Measurements from ENCODE around the gene TSNAXIP1.
"Not testable (repeated sequence)": the region's sequence is repeated elsewhere in the genome, so short reads cannot be mapped to it uniquely, and the experiment has no call there.

TSNAXIP1 gene

GRCh38 chr16:67828651-67829050 is 22.0 kb downstream of the TSNAXIP1 start:
- no peak for DNase-seq

GRCh38 chr16:67833030-67833414 is 26.3 kb downstream of the TSNAXIP1 start:
- in situ Hi-C loops (cut with MboI; ENCODE audit: low pct_unique_long_range_greater_than_20kb, low sequenced_read_pairs): no loop called here
- DNase-seq: no peak

More at GRCh38 chr16:67828651-67829050, 22.0 kb downstream of the TSNAXIP1 start:
- in situ Hi-C loops (cut with MboI; ENCODE audit: low pct_unique_long_range_greater_than_20kb, low sequenced_read_pairs): no loop called here

GRCh38 chr16:67833415-67834241 is 26.9 kb downstream of the TSNAXIP1 start:
- in situ Hi-C loops (cut with MboI; ENCODE audit: low pct_unique_long_range_greater_than_20kb, low sequenced_read_pairs): no loop called here
- peak; percentile 92 for DNase-seq

GRCh38 chr16:67834242-67834614 is 27.5 kb downstream of the TSNAXIP1 start:
- DNase-seq: no peak
- in situ Hi-C loops (cut with MboI; ENCODE audit: low pct_unique_long_range_greater_than_20kb, low sequenced_read_pairs): no loop called here

- in situ Hi-C loops (cut with MboI; ENCODE audit: low pct_unique_long_range_greater_than_20kb, low sequenced_read_pairs); DNase-seq: not testable (repeated sequence)
These were observed 30.5 kb downstream of the TSNAXIP1 start for GRCh38 chr16:67837190-67837589.

- DNase-seq: no peak
- in situ Hi-C loops (cut with MboI; ENCODE audit: low pct_unique_long_range_greater_than_20kb, low sequenced_read_pairs): no loop called here
These were observed 31.1 kb downstream of the TSNAXIP1 start for GRCh38 chr16:67837811-67838210.

GRCh38 chr16:67841198-67841815 is 34.6 kb downstream of the TSNAXIP1 start:
- in situ Hi-C loops (cut with MboI; ENCODE audit: low pct_unique_long_range_greater_than_20kb, low sequenced_read_pairs): no loop called here
- DNase-seq: no peak

GRCh38 chr16:67841816-67842508 is 35.3 kb downstream of the TSNAXIP1 start, which contains the start of gene THAP11:
Gene THAP11, plus strand, starts transcription at chr16:67842320. Its CDS starts 235 bp downstream, at chr16:67842555.
- in situ Hi-C loops (cut with MboI; ENCODE audit: low pct_unique_long_range_greater_than_20kb, low sequenced_read_pairs): no loop called here
- DNase-seq: peak; percentile 97

GRCh38 chr16:67842509-67843342 is 36.0 kb downstream of the TSNAXIP1 start:
- peak; percentile 64 for DNase-seq
- in situ Hi-C loops (cut with MboI; ENCODE audit: low pct_unique_long_range_greater_than_20kb, low sequenced_read_pairs): no loop called here

GRCh38 chr16:67843343-67843765 is 36.7 kb downstream of the TSNAXIP1 start:
- in situ Hi-C loops (cut with MboI; ENCODE audit: low pct_unique_long_range_greater_than_20kb, low sequenced_read_pairs): no loop called here
- no peak for DNase-seq

- in situ Hi-C loops (cut with MboI; ENCODE audit: low pct_unique_long_range_greater_than_20kb, low sequenced_read_pairs): no loop called here
- DNase-seq: no peak
These were observed 37.8 kb downstream of the TSNAXIP1 start for GRCh38 chr16:67844497-67844896.

- in situ Hi-C loops (cut with MboI; ENCODE audit: low pct_unique_long_range_greater_than_20kb, low sequenced_read_pairs): no loop called here
- DNase-seq: peak; percentile 33
These were observed 38.8 kb downstream of the TSNAXIP1 start for GRCh38 chr16:67845291-67846062.

GRCh38 chr16:67846063-67846319 is 39.3 kb downstream of the TSNAXIP1 start:
- in situ Hi-C loops (cut with MboI; ENCODE audit: low pct_unique_long_range_greater_than_20kb, low sequenced_read_pairs): no loop called here
- peak; percentile 22 for DNase-seq

- in situ Hi-C loops (cut with MboI; ENCODE audit: low pct_unique_long_range_greater_than_20kb, low sequenced_read_pairs): no loop called here
- peak; percentile 98 for DNase-seq
These were observed 39.8 kb downstream of the TSNAXIP1 start, which contains the start of gene NUTF2 for GRCh38 chr16:67846320-67847063. Gene NUTF2, plus strand, starts transcription at chr16:67846933. Its CDS starts 18,198 bp downstream, at chr16:67865131.

GRCh38 chr16:67847064-67847861 is 40.6 kb downstream of the TSNAXIP1 start, which contains the start of gene CENPT:
Gene CENPT, minus strand, starts transcription at chr16:67847693. Its CDS starts 13,834 bp downstream, at chr16:67833859.
- peak; percentile 36 for DNase-seq
- in situ Hi-C loops (cut with MboI; ENCODE audit: low pct_unique_long_range_greater_than_20kb, low sequenced_read_pairs): no loop called here

GRCh38 chr16:67848118-67848517 is 41.4 kb downstream of the TSNAXIP1 start:
- DNase-seq: no peak
- in situ Hi-C loops (cut with MboI; ENCODE audit: low pct_unique_long_range_greater_than_20kb, low sequenced_read_pairs): no loop called here

GRCh38 chr16:67853670-67854069 is 47.0 kb downstream of the TSNAXIP1 start:
- in situ Hi-C loops (cut with MboI; ENCODE audit: low pct_unique_long_range_greater_than_20kb, low sequenced_read_pairs): no loop called here
- DNase-seq: no peak

Data from KBM-7 (cell line).